Activated naive CD8-positive, alpha-beta T cell treated with anti-CD3 and anti-CD28 coated beads for 36 hours (primary cell): ENCODE data around the gene UBTD2. TPM values are rescaled to one million over a fixed set of nuclear protein-coding genes. Genes with fewer than 3 reads are reported as not detected.
"Not testable (repeated sequence)": the region's sequence is repeated elsewhere in the genome, so short reads cannot be mapped to it uniquely, and the experiment has no call there.

Experiments
- DNase-seq: peaks from one replicate; pipeline ENCODE4 v3.0.0; 2021
- H3K27ac Mint-ChIP-seq: one replicate; pipeline ENCODE4 v1.8.0; 2022; ENCODE audit warnings: mild to moderate bottlenecking, moderate library complexity, mixed read lengths
- H3K27me3 Mint-ChIP-seq: one replicate; pipeline ENCODE4 v1.8.0; 2022; ENCODE audit warnings: mild to moderate bottlenecking, mixed read lengths
- H3K36me3 Mint-ChIP-seq: one replicate; pipeline ENCODE4 v1.8.0; 2021; ENCODE audit warnings: mild to moderate bottlenecking, mixed read lengths
- H3K4me1 Mint-ChIP-seq: one replicate; pipeline ENCODE4 v1.8.0; 2021; ENCODE audit warnings: mixed read lengths
- H3K4me3 Mint-ChIP-seq: one replicate; pipeline ENCODE4 v1.8.0; 2022; ENCODE audit warnings: mild to moderate bottlenecking, moderate library complexity, mixed read lengths
- H3K9me3 Mint-ChIP-seq: one replicate; pipeline ENCODE4 v1.8.0; 2022; ENCODE audit warnings: mixed read lengths
- total RNA-seq, 2 experiments: library from RNA; stranded (reverse); gene quantifications; one replicate each; pipeline ENCODE4 v1.2.3, GENCODE V29; 2021

UBTD2 gene
- total RNA-seq: 1 to 10 TPM; 8.3 to 9.1 TPM

GRCh38 chr5:172283020-172283861 is at the start of gene UBTD2:
Gene UBTD2 (minus strand): TSS chr5:172283764. CDS start chr5:172283665, 99 bp downstream.
- Mint-ChIP-seq H3K36me3 (peaks cover 3% of the 10 kb centered on the region), H3K4me3 (peak within 1 kb of the TSS; percentile 91), H3K4me1 (peaks cover 27% of the 10 kb centered on the region), H3K9me3 (no peaks in the 10 kb centered on the region), H3K27me3 (no peaks in the 10 kb centered on the region), H3K27ac (peak within 1 kb of the TSS; percentile 82)
- peak; percentile 86 for DNase-seq

GRCh38 chr5:172326901-172327300 is 43.3 kb upstream of the UBTD2 start:
- not testable (repeated sequence) for H3K27me3 Mint-ChIP-seq, H3K4me1 Mint-ChIP-seq, H3K27ac Mint-ChIP-seq, H3K4me3 Mint-ChIP-seq, H3K9me3 Mint-ChIP-seq, H3K36me3 Mint-ChIP-seq, DNase-seq

DNA sequence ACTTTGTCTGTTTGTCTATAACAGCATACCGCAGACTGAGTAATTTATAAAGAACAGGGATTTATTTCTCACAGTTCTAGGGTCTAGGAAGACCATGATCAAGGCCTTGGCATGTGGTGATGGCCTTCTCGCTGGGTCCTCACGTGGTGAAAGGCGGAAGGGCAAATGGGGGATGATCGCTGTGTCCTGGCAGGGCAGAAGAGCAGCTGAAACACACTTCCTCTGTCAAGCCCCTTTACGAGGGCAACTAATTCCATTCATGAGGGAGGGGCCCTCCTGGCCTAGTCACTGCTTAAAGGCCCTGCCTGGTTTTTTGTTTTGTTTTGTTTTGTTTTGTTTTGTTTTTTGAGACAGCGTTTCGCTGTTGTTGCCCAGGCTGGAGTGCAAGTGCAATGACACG is 41.9 kb upstream of the UBTD2 start:
- Mint-ChIP-seq H3K36me3 (no peaks in the 10 kb centered on the region), H3K27ac (no peak overlapping the region), H3K9me3 (no peaks in the 10 kb centered on the region), H3K4me3 (no peak overlapping the region), H3K4me1 (no peaks in the 10 kb centered on the region), H3K27me3 (no peaks in the 10 kb centered on the region)
- DNase-seq: no peak

DNA sequence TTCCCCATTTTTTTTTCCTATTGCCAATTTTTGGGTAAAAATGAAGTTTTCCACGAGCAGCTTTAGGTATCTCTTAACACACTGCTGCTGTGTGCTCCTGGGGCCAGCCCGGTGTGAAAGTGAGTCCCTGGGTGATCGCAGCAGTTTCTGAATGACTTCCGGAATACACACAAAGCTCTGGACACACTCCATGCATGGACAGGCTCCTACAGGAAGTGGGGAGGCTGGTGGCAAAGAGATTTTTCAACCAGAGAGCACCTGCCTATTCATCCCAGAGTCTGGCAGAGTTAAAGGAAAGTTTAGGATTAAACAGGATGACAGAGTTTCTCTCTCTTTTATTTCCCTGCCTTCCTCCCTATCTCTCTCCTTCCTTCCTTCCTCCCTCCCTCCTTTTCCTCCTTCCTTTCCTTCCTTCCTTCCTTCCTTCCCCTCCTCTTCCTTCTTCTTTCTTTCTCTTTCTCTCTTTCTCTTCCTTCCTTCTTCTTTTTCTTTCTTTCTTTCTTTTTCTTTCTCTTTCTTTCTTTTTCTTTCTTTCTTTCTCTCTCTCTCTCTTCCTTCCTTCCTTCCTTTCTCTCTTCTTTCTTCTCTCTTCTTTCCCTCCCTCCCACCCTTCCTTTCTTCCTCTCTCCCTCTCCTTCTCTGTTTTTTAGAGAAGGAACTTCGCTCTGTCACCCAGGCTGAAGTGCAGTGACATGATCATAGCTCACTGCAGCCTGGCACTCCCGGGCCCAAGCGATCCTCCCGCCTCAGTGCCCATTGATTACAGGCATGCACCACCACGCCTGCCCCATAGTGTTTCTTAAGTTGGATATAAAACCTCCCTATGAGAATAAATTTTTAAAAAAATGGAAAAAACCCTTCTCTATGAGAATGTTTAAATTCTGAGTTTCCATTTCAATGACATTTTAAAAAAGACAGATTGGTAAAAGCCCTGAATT is 38.7 kb upstream of the UBTD2 start:
- Mint-ChIP-seq H3K27ac (no peak overlapping the region), H3K36me3 (no peaks in the 10 kb centered on the region), H3K4me1 (peaks cover 1% of the 10 kb centered on the region), H3K4me3 (no peak overlapping the region), H3K9me3 (no peaks in the 10 kb centered on the region), H3K27me3 (no peaks in the 10 kb centered on the region)
- DNase-seq: no peak

DNA sequence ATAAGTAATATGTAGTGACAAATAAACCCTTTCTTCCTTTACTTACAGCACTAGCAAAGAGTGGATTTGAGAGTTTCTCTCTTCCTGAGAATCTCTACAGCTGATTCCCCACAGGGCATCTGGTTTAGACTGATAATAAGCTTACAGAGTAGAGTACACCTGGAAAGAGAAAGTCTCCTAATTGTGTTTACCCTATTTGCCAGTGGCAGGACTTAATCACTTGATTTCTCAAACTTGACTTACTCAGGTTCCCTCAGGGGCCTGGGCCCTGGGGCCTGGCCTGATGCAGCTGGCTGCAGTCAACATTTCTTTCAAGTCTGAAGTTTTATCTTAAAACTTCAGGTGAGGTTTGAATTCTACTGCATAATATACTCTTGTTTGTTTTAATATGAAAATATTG is 38.0 kb upstream of the UBTD2 start:
- H3K27me3 Mint-ChIP-seq: no peaks in the 10 kb centered on the region
- H3K36me3 Mint-ChIP-seq: no peaks in the 10 kb centered on the region
- H3K27ac Mint-ChIP-seq: no peak overlapping the region
- no peak for DNase-seq
- peaks cover 1% of the 10 kb centered on the region for H3K4me1 Mint-ChIP-seq
- no peaks in the 10 kb centered on the region for H3K9me3 Mint-ChIP-seq
- H3K4me3 Mint-ChIP-seq: no peak overlapping the region

DNA sequence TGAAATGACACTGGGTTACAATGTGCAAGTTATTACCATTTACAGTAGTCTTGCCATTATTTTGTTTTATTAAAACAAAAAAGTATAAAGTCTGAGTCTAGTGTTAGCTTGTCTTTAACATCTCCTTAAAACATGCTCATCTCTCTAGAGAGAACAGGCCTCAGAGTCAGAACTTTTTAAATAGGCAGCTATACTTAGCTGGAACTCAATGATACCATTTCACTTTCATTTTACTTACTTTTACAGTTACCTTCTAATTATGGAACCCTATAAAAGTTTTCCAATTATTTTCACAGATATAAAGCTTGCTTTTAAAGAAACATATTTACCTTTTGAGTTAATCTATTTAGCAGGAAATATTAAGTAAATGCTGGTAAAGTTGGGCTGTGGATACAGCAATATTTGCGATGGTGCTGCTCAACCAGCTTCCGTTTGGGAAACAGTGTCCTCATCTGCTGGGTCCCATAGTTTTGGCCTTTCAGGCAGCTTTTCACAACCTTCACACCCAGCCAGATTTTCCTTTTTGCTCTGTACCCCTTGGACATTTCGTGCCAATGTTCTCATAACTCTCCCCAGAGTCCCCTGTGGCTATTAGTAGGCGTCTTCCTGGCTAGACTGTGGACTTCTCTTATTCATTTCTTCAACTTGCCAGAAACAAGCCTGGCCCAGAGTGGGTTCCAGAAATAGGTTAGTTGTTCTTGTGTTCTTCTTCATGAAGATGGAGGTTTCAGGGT is 36.3 kb upstream of the UBTD2 start:
- H3K27me3 Mint-ChIP-seq: no peaks in the 10 kb centered on the region
- H3K36me3 Mint-ChIP-seq: no peaks in the 10 kb centered on the region
- H3K4me3 Mint-ChIP-seq: no peak overlapping the region
- peaks cover 1% of the 10 kb centered on the region for H3K4me1 Mint-ChIP-seq
- no peak overlapping the region for H3K27ac Mint-ChIP-seq
- H3K9me3 Mint-ChIP-seq: no peaks in the 10 kb centered on the region
- DNase-seq: no peak

DNA sequence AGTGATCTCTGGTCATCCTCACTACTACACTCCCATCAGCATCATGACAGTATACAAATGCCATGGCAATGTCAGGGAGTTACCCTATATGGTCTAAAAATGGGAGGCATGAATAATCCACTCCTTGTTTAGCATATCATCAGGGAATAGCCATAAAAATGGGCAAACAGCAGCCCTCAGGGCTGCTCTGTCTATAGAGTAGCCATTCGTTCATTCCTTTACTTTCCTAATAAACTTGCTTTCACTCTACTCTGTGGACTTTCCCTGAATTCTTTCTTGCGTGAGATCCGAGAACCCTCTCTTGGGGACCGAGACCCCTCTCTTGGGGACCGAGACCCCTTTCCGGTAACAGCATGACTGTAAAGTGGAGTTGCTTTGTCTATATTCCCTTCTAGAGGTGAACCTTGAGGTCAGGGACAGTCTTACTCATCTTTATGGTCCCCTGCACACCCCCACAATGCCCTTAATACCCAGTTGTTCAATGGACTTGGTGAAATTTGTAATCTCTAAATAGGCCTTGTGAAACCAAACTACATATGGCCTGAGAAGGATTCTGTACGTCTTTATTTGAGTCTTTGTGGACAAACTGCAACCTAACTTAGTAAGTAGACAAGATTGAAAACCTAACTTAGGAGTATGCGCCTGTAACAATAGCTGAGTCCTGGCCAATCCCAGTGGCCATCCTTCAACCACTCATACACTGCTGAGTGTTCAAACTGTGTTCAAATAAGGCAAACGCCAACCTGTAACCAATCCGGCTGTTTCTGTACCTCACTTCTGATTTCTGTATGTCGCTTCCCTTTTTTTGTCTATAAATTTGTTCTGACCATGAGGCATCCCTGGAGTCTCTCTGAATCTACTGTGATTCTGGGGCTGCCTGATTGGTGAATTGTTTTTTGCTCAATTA is 32.3 kb upstream of the UBTD2 start:
- no peak overlapping the region for H3K4me3 Mint-ChIP-seq
- H3K27ac Mint-ChIP-seq: no peak overlapping the region

DNA sequence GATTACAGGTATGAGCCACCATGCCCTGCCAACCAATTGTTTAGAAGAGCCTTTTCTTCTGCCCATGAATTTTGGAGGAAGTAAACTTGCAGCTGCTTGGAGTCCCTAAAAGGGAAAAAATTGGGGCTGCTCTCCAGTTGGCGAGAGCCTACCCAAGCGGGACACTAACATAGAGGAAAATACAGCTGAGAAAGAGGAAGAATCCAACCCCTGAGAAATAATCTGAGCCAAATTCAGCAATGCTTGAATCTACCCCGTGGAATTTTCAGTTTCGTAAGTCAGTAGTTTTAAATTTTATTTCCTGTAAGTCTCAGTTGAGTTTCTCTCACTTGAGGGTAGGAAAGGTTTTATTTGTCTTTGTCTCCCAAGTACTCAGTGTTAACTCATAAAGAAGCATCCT is 30.4 kb upstream of the UBTD2 start:
- Mint-ChIP-seq H3K27me3 (peaks cover 3% of the 10 kb centered on the region), H3K27ac (no peak overlapping the region), H3K4me3 (no peak overlapping the region)

More for the DNA sequence above, 32.3 kb upstream of the UBTD2 start:
- Mint-ChIP-seq H3K4me1 (peaks cover 1% of the 10 kb centered on the region), H3K27me3 (peaks cover 3% of the 10 kb centered on the region), H3K9me3 (no peaks in the 10 kb centered on the region), H3K36me3 (no peaks in the 10 kb centered on the region)
- no peak for DNase-seq

GRCh38 chr5:172312286-172312685 is 28.7 kb upstream of the UBTD2 start:
- no peak for DNase-seq
- no peak overlapping the region for H3K27ac Mint-ChIP-seq
- H3K36me3 Mint-ChIP-seq: no peaks in the 10 kb centered on the region
- no peaks in the 10 kb centered on the region for H3K4me1 Mint-ChIP-seq
- H3K9me3 Mint-ChIP-seq: no peaks in the 10 kb centered on the region
- H3K27me3 Mint-ChIP-seq: peaks cover 3% of the 10 kb centered on the region
- H3K4me3 Mint-ChIP-seq: no peak overlapping the region

More for the DNA sequence above, 30.4 kb upstream of the UBTD2 start:
- DNase-seq: no peak
- Mint-ChIP-seq H3K4me1 (no peaks in the 10 kb centered on the region), H3K36me3 (no peaks in the 10 kb centered on the region), H3K9me3 (no peaks in the 10 kb centered on the region)

DNA sequence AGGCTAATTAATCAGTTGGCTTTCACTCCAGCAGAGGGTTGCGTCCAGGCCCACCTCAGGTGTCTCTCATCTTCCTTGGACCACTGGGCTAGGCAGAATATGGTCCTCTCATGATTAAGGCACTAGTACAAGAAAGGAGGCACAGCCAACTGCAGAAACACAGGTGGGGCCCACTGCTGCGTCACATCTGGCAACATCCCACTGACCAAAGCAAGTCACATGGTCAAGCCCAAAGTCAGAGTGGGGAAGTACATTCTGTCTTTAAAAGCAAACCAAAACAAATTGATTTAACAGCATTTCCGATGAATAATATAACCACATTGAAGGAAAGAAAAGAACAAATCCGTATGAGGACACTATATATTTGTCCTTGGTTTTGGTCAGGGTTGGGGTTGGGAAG is 28.0 kb upstream of the UBTD2 start:
- Mint-ChIP-seq H3K27me3 (peaks cover 3% of the 10 kb centered on the region), H3K9me3 (no peaks in the 10 kb centered on the region), H3K4me1 (no peaks in the 10 kb centered on the region), H3K27ac (no peak overlapping the region), H3K4me3 (no peak overlapping the region), H3K36me3 (no peaks in the 10 kb centered on the region)
- DNase-seq: no peak

DNA sequence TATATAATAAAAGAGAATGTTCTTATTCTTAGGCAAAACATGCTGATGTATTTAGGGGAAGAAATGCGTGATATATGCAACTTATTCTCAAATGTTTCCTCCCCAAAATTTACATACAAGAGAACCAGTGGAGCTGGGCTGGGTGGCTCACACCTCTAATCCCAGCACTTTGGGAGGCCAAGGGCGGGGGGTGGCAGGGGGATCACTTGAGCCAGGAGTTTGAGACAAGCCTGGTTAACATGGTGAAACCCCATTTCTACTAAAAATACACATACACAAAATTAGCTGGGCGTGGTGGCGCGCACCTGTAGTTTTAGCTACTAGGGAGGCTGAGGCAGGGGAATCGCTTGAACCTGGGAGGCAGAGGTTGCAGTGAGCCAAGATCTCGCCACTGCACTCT is 27.5 kb upstream of the UBTD2 start:
- Mint-ChIP-seq H3K9me3 (no peaks in the 10 kb centered on the region), H3K4me3 (no peak overlapping the region), H3K27me3 (peaks cover 3% of the 10 kb centered on the region), H3K27ac (no peak overlapping the region), H3K36me3 (no peaks in the 10 kb centered on the region), H3K4me1 (no peaks in the 10 kb centered on the region)
- no peak for DNase-seq

GRCh38 chr5:172305380-172305779 is 21.8 kb upstream of the UBTD2 start:
- no peaks in the 10 kb centered on the region for H3K36me3 Mint-ChIP-seq
- no peak overlapping the region for H3K27ac Mint-ChIP-seq
- H3K4me3 Mint-ChIP-seq: no peak overlapping the region
- peaks cover 5% of the 10 kb centered on the region for H3K27me3 Mint-ChIP-seq
- no peak for DNase-seq
- H3K4me1 Mint-ChIP-seq: no peaks in the 10 kb centered on the region
- peaks cover 2% of the 10 kb centered on the region for H3K9me3 Mint-ChIP-seq

GRCh38 chr5:172303572-172304335 is 20.2 kb upstream of the UBTD2 start:
- Mint-ChIP-seq H3K27me3 (peaks cover 5% of the 10 kb centered on the region), H3K9me3 (peaks cover 2% of the 10 kb centered on the region), H3K4me3 (no peak overlapping the region), H3K36me3 (no peaks in the 10 kb centered on the region), H3K27ac (peak overlapping the region; percentile 12), H3K4me1 (no peaks in the 10 kb centered on the region)
- DNase-seq: no peak
